ENCODE measurements around the gene ANXA2R.
"Not testable (repeated sequence)": the region's sequence is repeated elsewhere in the genome, so short reads cannot be mapped to it uniquely, and the experiment has no call there.

The ANXA2R gene, protein sequence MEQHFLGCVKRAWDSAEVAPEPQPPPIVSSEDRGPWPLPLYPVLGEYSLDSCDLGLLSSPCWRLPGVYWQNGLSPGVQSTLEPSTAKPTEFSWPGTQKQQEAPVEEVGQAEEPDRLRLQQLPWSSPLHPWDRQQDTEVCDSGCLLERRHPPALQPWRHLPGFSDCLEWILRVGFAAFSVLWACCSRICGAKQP

DNA sequence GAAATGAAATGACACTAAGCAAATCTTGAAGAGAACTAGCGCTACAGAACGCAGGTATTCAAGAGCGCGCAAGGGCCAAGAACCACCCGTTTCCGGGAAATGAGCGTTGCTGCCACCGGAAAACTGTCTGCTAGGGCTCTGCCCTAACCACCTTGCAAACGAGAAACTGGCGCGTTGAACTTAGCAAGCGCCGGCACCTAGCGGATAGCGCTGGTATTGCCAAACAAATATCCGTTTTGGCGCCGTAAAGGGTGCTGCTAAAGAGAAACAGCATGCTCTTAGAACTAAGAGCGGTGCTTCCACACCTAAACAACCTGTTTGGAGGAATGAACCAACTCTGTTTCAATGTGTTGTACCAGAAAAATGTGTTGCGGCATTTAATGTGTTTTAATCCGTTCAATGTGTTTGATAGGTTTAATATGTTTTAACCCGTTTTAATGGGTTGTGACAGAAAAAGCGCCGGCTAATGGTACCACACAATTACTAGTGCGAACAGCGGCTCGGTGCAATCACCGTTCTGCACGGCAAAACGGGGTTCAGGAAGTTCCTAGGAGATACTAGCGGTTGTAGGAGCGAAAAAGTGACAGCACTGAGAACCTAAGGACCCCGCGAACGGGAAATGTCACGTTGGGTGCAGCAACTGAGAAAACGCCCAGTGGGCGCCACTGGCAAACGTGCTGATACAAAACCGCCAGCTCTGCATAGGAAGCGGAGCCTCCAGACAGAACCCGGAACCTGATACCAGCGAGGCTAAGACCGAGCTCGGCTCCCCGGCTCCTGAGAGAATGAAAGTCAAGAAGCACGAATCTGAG, at the start of gene ANXA2R:
ANXA2R (minus strand) TSS at position 33 of the 812 bp plus-strand sequence. CDS start 273 bp downstream, outside the sequence.
- peak; percentile 97 for DNase-seq

DNA sequence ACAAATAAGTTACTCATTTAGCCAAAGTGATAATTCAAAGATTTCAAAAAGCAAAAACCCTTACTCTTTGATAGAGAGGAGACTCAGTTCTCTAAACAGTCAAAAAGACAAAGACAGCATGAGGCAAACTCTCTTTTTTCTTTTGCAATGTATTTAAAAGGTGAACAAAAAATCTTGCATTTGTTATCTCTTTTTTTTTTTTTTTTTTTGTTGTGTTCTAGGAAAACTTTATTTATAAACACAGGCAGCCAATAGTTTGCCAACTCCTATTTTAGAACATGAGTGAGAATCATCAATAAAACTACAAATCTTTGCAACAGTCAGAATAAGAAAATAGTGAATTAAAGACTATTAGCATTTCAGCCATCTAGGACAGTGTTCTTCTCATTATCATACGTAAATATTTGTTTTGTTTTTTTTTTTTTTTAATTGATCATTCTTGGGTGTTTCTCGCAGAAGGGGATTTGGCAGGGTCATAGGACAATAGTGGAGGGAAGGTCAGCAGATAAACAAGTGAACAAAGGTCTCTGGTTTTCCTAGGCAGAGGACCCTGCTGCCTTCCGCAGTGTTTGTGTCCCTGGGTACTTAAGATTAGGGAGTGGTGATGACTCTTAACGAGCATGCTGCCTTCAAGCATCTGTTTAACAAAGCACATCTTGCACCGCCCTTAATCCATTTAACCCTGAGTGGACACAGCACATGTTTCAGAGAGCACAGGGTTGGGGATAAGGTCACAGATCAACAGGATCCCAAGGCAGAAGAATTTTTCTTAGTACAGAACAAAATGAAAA, 46.2 kb upstream of the ANXA2R start:
- DNase-seq, result not testable (repeated sequence)

DNA sequence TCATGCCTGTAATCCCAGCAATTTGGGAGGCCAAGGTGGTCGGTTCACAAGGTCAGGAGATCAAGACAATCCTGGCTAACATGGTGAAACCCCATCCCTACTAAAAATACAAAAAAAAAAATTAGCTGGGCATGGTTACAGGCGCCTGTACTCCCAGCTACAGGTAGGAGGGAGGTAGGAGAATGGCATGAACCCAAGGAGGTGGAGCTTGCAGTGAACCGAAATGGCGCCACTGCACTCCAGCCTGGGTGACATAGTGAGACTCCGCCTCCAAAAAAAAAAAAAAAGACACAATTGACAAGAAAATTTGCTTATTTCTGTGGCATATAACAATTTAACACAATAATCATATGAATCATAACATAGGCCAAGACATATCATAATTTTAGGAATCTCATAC, 45.3 kb upstream of the ANXA2R start:
- DNase-seq, result no peak

GRCh38 chr5:43084468-43084867, 44.3 kb upstream of the ANXA2R start:
- DNase-seq, result not testable (repeated sequence)

GRCh38 chr5:43081345-43081744, 41.2 kb upstream of the ANXA2R start:
- DNase-seq, result not testable (repeated sequence)

DNA sequence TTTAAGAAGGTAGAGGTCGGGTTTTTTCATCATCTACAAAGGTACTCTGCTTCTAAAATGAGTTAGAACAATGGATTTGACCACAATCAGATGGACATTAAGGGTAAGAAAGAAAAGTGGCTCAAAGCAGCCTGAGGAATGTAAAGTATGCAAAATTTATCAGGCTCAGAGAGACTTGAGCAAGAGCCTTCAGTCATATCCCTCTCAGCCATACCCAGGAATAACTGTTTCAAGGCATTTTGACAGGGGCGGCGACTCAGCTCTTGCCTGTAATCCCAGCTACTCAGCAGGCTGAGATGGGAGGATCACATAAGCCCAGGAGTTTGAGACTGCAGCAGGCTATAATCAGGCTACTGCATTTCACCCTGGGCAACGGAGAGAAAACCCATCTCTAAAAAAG, 38.8 kb upstream of the ANXA2R start:
- DNase-seq, result no peak

- not testable (repeated sequence) for DNase-seq
Measured at GRCh38 chr5:43077446-43078191, 37.5 kb upstream of the ANXA2R start.

GRCh38 chr5:43075319-43076293, 35.5 kb upstream of the ANXA2R start:
- peak; percentile 69 for DNase-seq

GRCh38 chr5:43074987-43075318, 34.8 kb upstream of the ANXA2R start:
- DNase-seq, result no peak

GRCh38 chr5:43073597-43074546, 33.8 kb upstream of the ANXA2R start:
- peak; percentile 58 for DNase-seq

- DNase-seq, result not testable (repeated sequence)
Measured at GRCh38 chr5:43069401-43069720, 29.2 kb upstream of the ANXA2R start.

GRCh38 chr5:43068037-43068436, 27.9 kb upstream of the ANXA2R start:
- no peak for DNase-seq

- peak; percentile 93 for DNase-seq
Measured at GRCh38 chr5:43066799-43067741, 27.0 kb upstream of the ANXA2R start.

DNA sequence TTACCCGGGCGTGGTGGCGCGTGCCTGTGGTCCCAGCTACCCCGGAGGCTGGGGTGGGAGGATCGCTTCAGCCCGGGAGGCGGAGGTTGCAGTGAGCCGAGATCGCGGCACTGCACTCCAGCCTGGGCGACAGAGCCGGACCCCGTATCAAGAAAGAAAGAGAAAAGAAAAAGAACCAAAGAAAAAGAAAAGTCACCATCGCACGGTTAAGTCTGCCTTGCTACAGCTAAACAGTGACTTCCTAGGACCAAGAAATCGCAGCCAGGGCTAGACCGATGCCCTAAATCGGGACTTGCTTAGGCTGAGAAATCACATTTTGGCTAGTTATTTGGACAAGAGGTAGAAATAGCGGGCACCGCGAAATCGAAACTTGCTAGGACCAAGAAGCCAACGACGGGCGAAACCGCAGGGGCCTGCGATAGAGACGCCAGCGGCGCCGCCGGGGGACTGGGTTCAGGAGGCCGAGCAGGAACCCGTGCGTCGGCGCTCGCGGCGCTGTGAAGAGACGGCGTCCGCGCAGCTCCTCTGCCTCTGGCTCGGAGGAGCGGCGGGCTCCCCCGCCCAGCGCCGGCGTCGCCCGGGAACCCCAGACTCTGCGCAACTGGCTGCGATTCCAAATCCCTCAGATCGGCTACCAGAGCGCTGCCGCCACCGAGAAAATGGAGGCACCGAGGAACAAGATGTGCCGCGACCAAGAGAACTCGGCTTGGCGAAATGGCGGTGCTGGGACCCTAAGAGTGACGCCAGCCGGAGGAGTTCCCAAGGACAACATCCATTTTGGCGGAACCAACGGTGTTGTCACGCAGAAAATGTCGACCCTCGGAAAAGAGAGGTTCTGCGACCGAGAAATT, 26.1 kb upstream of the ANXA2R start:
- DNase-seq, result peak; percentile 93

DNA sequence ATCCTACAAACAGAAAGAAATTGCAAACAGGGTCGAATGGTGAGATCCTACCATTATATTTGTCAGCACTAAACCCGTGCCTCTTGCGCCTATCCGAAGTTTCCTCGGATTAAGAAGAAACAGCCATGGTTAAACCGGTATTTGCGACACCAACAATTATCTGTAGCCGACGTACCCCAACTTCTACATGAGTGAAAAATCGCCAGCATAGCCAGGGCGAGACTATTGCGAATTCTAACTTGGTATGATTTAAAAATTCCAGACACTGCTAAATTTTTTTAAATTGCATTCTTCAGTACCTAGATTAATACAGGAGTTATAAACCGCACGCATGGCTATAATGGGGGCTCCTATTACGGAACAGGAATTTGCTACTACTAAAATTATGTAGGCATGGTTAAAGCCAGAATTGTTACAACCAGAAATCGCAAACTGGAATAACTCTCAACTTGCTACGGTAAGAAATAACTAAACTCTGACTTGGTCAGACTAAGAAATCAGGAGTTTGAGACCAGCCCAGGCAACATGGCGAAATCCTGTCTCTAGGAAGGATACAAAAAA, 25.3 kb upstream of the ANXA2R start:
- DNase-seq, result peak; percentile 80

DNA sequence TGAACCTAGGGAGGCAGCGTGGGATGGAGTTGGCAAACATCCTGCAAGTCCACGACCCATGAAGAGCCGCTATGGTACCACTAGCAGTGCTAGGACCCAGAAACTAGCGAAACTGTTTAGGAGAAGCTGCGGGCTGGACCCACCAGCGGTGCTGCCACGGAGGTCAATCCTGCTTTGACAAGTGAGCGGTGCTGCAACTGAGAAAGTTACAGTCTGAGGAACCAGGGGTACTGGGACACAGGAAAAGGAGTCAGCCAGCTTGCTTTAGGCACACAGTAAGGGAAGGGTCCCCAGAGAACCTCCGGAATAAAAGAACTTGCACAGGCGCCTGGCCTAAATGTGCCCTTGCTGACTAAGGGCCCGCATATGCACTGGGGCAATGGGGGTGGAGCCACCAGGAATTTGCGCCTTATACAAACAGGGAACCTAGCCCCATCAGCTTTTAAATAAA, 23.6 kb upstream of the ANXA2R start:
- DNase-seq, result no peak

- no peak for DNase-seq
Measured at GRCh38 chr5:43061352-43062075, 21.4 kb upstream of the ANXA2R start.
